IMR-90 (cell line): ENCODE results near the gene GSDMA. TPM values are rescaled to one million over a fixed set of nuclear protein-coding genes. Genes with fewer than 3 reads are reported as not detected.

Experiments used
- NFE2L2 ChIP-seq: fragments of 150-350 bp; IDR thresholded peaks from 2 replicates; pipeline ENCODE4 v1.6.1; 2016; ENCODE audit warnings: low read depth, mild to moderate bottlenecking, low read length
- RAD21 ChIP-seq: IDR thresholded peaks from 2 replicates; pipeline ENCODE4 v1.6.1; 2012; ENCODE audit warnings: low read length, improper control_type of control experiment
- SMC3 ChIP-seq: fragments of 150-350 bp; IDR thresholded peaks from 2 replicates; pipeline ENCODE4 v1.6.1; 2016; ENCODE audit warnings: low read depth, mild to moderate bottlenecking, antibody characterized with exemption, low read length, moderate library complexity
- polyA plus RNA-seq, 3 experiments: library from polyadenylated mRNA; depleted of rRNA; stranded (reverse); fragments of >200 nt; gene quantifications; 2 replicates each; pipeline ENCODE4 v1.2.3, GENCODE V29; 2012; ENCODE audit warnings: low replicate concordance in 1 of 3
- total RNA-seq: library from RNA; depleted of rRNA; stranded (reverse); fragments of >200 nt; gene quantifications from 2 replicates; pipeline ENCODE4 v1.2.3, GENCODE V29; 2012

GSDMA gene
- total and polyA plus RNA-seq, 2 of the 4 experiments (the other 2 are of a cell fraction): not detected

DNA sequence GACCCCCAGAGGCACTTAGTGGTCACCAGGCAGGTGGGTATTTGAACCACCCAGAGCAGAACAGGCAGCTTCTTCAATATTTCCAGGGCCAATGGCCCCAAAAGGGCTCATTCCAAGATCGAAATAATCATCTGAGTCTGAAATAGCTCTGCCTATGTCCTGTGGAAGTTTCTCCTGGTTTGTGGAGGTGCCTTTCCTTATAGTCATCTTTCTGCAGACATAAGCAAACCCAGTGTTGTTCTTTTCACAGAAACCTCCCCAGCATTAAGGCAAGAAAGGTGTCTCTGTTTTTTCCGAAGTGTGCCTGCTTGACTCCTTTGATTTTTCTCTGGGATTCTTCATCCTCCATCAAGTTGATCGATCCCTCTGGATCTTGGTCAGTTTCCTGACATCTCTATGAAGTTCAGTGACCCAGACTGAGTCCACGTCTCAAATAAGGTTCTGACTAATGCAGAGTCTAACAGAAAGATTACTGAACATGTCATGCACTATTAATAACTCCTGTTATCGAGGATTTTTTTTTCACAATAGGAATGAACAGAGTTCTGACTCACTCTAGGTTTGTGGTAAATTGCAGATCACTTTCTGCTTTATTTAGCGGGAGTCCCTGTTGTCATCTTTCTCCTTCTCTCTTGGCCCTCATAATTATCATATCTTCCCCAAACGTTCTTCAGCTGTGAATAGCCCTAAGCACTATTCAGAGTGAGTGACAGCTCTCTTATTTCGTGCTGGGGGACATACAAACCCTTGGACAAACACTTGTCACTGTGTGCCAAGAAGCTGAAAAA, 33.8 kb upstream of the GSDMA start (continued):
- TF ChIP-seq NFE2L2 (no peak), SMC3 (no peak), RAD21 (no peak)
